ENCODE data around the gene EFCAB14. TPM values are rescaled to one million over a fixed set of nuclear protein-coding genes. Genes with fewer than 3 reads are reported as not detected.
"Not testable (repeated sequence)": the region's sequence is repeated elsewhere in the genome, so short reads cannot be mapped to it uniquely, and the experiment has no call there.

EFCAB14 gene
- total RNA-seq, 1 experiment from 2014 or later, result 95.4 TPM

DNA sequence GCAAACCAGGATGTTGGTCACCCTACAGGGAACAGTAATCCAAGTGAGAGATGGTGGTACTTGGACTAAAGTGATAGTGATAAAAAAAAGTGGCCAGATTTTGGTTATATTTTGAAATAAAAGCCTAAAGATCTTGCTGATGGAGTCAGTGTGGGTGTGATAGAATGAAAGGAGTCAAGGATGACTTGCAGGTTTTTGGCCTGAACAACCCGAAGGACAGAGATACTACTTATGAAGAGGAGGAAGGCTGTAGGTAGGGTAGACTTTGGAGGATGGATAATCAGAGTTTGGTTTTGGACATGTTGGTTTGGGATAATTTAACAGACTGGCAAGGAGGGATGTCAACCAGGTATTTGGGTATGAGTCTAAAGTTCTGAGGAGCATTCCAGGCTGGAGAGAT is 48.8 kb downstream of the EFCAB14 start:
- ChIA-PET CTCF (no interaction called here), POLR2A (ENCODE audit: unreplicated experiment) (no interaction called here)
- no TSS peak for BruUV-seq (replicated peaks)
- Histone ChIP-seq H3K27me3 (ENCODE audit: insufficient read depth, low read depth) (no peaks in the 10 kb centered on the region), H3K4me1 (replicated peaks; ENCODE audit: insufficient read depth) (peaks cover 10% of the 10 kb centered on the region; the same call in 1 of the 2 replicates), H3K36me3 (ENCODE audit: low read depth) (no peaks in the 10 kb centered on the region), H3K4me2 (no peak overlapping the region), H3F3A (ENCODE audit: insufficient read depth, low read depth) (peaks cover 12% of the 10 kb centered on the region), H4K20me1 (ENCODE audit: insufficient read depth) (no peaks in the 10 kb centered on the region), H3K9me3 (ENCODE audit: insufficient read depth, low read depth) (no peaks in the 10 kb centered on the region), H3K9me2 (ENCODE audit: insufficient read depth) (no peaks in the 10 kb centered on the region), H3K79me2 (ENCODE audit: low read depth) (peaks cover 20% of the 10 kb centered on the region), H2AFZ (no peak overlapping the region), H3K27ac (no peak overlapping the region), H3K4me3 (no peak overlapping the region)
- intact Hi-C loops (cut with micrococcal nuclease; ENCODE audit: unreplicated experiment), result no loop called here
- TF ChIP-seq, protein P1, sequence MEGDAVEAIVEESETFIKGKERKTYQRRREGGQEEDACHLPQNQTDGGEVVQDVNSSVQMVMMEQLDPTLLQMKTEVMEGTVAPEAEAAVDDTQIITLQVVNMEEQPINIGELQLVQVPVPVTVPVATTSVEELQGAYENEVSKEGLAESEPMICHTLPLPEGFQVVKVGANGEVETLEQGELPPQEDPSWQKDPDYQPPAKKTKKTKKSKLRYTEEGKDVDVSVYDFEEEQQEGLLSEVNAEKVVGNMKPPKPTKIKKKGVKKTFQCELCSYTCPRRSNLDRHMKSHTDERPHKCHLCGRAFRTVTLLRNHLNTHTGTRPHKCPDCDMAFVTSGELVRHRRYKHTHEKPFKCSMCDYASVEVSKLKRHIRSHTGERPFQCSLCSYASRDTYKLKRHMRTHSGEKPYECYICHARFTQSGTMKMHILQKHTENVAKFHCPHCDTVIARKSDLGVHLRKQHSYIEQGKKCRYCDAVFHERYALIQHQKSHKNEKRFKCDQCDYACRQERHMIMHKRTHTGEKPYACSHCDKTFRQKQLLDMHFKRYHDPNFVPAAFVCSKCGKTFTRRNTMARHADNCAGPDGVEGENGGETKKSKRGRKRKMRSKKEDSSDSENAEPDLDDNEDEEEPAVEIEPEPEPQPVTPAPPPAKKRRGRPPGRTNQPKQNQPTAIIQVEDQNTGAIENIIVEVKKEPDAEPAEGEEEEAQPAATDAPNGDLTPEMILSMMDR (conservative IDR thresholded peaks at IDR 0.05), result no peak
- DNase-seq, result no peak

DNA sequence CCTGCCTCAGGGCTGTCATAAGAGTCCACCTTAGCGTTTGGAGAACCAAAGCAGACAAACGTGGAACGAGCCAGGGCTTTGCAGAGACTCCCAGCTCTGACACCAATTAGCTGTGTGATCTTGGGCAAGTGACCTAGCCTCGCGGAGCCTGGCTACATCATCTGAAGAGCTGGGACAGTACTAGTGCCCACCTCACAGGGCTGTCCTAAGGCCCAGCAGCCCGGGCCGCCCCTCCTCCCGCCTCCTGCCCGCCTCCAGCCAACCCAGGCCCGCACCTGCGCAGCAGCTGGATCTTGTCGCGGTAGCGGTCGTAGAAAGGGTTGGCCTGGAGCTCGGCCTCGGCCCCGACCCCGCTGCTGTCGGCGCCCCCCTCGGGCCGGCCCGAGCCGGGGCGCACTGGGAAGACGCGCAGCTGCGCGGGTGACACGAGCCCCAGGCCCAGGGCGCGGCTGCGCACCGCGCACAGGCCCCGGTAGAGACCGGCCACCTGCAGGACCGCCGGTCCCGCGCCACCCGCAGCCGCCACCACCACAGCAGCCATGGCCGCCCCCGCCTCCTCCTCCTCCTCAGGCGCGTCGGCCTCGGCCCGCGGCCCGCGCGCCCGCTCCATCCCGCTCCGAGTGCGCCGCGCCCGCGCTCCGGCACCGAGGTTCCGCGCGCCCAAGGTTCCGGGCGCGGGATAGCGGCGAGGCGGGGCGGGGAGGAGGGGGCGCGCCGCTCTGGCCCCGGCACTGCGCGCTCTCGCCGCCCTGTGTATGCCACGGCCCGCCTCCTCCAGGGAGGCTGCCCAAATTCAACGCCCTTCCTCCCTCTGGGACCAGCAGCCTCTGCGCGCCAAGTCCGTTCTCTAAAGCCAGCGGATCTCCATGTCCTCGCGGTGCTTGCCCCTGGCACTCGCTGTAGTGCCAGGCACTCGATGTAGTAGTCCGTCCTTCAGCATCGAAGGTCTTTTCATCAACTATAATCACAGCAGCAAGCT is 50.8 kb downstream of the EFCAB14 start, which contains the start of gene ATPAF1:
Gene ATPAF1, minus strand, starts transcription at position 583 of the 979 bp plus-strand sequence. Its CDS starts 42 bp downstream, at position 541.
- no peaks in the 10 kb centered on the region for H3K36me3 ChIP-seq (ENCODE audit: low read depth)
- peak within 1 kb of the TSS; percentile 69 for H3K4me3 ChIP-seq
- H3K79me2 ChIP-seq (ENCODE audit: low read depth), result peaks cover 20% of the 10 kb centered on the region
- peak within 1 kb of the TSS; percentile 82 for H3K4me2 ChIP-seq
- H3F3A ChIP-seq (ENCODE audit: insufficient read depth, low read depth), result peaks cover 12% of the 10 kb centered on the region
- POLR2A ChIA-PET (ENCODE audit: unreplicated experiment), result interaction anchor here (0.6 kb wide), 3 partner anchors 11 to 365 kb away, joined by 3 to 10 read pairs (median 6); no protein-coding TSS in a partner anchor
- intact Hi-C loops (cut with micrococcal nuclease; ENCODE audit: unreplicated experiment), result loop anchor here (5.0 kb wide), 1 partner anchor 66 kb away; the partner anchor contains the start of gene MKNK1
- peak within 1 kb of the TSS; percentile 80 for H2AFZ ChIP-seq
- peak in 1 of 2 experiments; percentile 60 for DNase-seq
- CTCF ChIA-PET, result interaction anchor here (0.6 to 1.2 kb wide), 3 partner anchors 25 to 137 kb away, joined by 4 to 14 read pairs (median 9); no protein-coding TSS in a partner anchor
- TF ChIP-seq, protein P1 (conservative IDR thresholded peaks at IDR 0.05), result no peak
- TF ChIP-seq EZH2 (IDR thresholded peaks at IDR 0.05; ENCODE audit: low read depth), result no peak
- peaks cover 10% of the 10 kb centered on the region; the same call in 1 of the 2 replicates for H3K4me1 ChIP-seq (replicated peaks; ENCODE audit: insufficient read depth)
- H3K27me3 ChIP-seq (ENCODE audit: insufficient read depth, low read depth), result no peaks in the 10 kb centered on the region
- H3K9me2 ChIP-seq (ENCODE audit: insufficient read depth), result no peaks in the 10 kb centered on the region
- BruUV-seq (replicated peaks), result no TSS peak
- no peaks in the 10 kb centered on the region for H4K20me1 ChIP-seq (ENCODE audit: insufficient read depth)
- no peaks in the 10 kb centered on the region for H3K9me3 ChIP-seq (ENCODE audit: insufficient read depth, low read depth)
- H3K27ac ChIP-seq, result no peak within 1 kb of the TSS

DNA sequence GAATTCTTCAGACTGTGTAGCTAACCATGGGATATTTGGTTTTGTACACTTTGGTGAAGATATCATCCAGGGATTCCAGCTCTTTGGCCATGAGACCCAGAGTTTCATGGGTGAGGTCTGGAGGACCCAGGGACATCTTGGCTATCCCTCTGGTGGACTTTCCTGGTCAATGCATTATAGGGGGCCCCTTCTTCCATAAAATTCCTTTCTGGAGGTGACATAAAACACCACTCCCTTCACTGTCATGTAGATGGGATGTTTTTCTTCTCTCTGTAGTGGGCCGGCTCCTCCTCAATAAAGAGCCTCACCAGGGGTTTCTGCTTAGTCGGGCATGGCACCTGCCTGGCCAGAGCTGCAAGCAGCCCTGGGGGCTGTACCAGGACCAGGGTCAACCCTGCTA is 52.9 kb downstream of the EFCAB14 start:
- Histone ChIP-seq H3K9me3 (ENCODE audit: insufficient read depth, low read depth) (no peaks in the 10 kb centered on the region), H2AFZ (no peak overlapping the region), H4K20me1 (ENCODE audit: insufficient read depth) (no peaks in the 10 kb centered on the region), H3K4me3 (no peak overlapping the region), H3K36me3 (ENCODE audit: low read depth) (no peaks in the 10 kb centered on the region), H3K9me2 (ENCODE audit: insufficient read depth) (no peaks in the 10 kb centered on the region), H3K4me2 (no peak overlapping the region), H3K27me3 (ENCODE audit: insufficient read depth, low read depth) (no peaks in the 10 kb centered on the region), H3K4me1 (replicated peaks; ENCODE audit: insufficient read depth) (peaks cover 10% of the 10 kb centered on the region; the same call in 1 of the 2 replicates), H3K79me2 (ENCODE audit: low read depth) (peaks cover 20% of the 10 kb centered on the region), H3K27ac (no peak overlapping the region), H3F3A (ENCODE audit: insufficient read depth, low read depth) (peaks cover 12% of the 10 kb centered on the region)
- BruUV-seq (replicated peaks), result no TSS peak
- intact Hi-C loops (cut with micrococcal nuclease; ENCODE audit: unreplicated experiment), result loop anchor here (5.0 kb wide), 1 partner anchor 64 kb away; the partner anchor contains the start of gene MKNK1
- DNase-seq, result no peak
- ChIA-PET CTCF (no interaction called here), POLR2A (ENCODE audit: unreplicated experiment) (no interaction called here)
- TF ChIP-seq, protein P1 (conservative IDR thresholded peaks at IDR 0.05), result no peak
- TF ChIP-seq EZH2 (IDR thresholded peaks at IDR 0.05; ENCODE audit: low read depth), result no peak

DNA sequence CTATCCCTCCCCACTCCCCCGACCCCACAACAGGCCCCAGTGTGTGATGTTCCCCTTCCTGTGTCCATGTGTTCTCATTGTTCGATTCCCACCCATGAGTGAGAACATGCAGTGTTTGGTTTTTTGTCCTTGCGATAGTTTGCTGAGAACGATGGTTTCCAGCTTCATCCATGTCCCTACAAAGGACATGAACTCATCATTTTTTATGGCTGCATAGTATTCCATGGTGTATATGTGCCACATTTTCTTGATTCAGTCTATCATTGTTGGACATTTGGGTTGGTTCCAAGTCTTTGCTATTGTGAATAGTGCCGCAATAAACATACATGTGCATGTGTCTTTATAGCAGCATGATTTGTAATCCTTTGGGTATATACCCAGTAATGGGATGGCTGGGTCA is 56.0 kb downstream of the EFCAB14 start:
- H3F3A ChIP-seq (ENCODE audit: insufficient read depth, low read depth); intact Hi-C loops (cut with micrococcal nuclease; ENCODE audit: unreplicated experiment); H3K9me2 ChIP-seq (ENCODE audit: insufficient read depth); H3K36me3 ChIP-seq (ENCODE audit: low read depth); H3K9me3 ChIP-seq (ENCODE audit: insufficient read depth, low read depth); H4K20me1 ChIP-seq (ENCODE audit: insufficient read depth); H3K4me3 ChIP-seq; CTCF ChIA-PET; H3K4me2 ChIP-seq; H3K27ac ChIP-seq; BruUV-seq (replicated peaks); H2AFZ ChIP-seq; H3K27me3 ChIP-seq (ENCODE audit: insufficient read depth, low read depth); POLR2A ChIA-PET (ENCODE audit: unreplicated experiment); DNase-seq: not testable (repeated sequence)
- peaks cover 10% of the 10 kb centered on the region; the same call in 1 of the 2 replicates for H3K4me1 ChIP-seq (replicated peaks; ENCODE audit: insufficient read depth)
- peaks cover 20% of the 10 kb centered on the region for H3K79me2 ChIP-seq (ENCODE audit: low read depth)

DNA sequence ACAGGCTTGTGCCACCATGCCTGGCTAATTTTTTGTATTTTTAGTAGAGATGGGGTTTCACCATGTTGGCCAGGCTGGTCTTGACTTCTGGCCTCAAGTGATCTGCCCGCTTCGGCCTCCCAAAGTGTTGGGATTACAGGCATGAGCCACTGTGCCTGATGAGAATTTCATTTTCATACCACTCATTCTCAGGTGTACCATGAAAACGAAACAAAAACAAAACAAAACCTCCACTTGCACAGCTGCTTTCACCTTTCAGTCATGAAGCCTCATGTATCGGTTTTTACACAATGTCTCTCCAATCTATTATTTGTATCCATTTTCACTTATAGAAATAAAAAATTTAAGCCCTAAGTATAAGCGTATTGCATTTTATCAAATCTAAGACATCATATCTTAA is 58.8 kb downstream of the EFCAB14 start:
- H3F3A ChIP-seq (ENCODE audit: insufficient read depth, low read depth); H3K4me2 ChIP-seq; H3K27ac ChIP-seq; H3K9me3 ChIP-seq (ENCODE audit: insufficient read depth, low read depth); intact Hi-C loops (cut with micrococcal nuclease; ENCODE audit: unreplicated experiment); H4K20me1 ChIP-seq (ENCODE audit: insufficient read depth); DNase-seq; H3K36me3 ChIP-seq (ENCODE audit: low read depth); H3K4me1 ChIP-seq (replicated peaks; ENCODE audit: insufficient read depth); H3K27me3 ChIP-seq (ENCODE audit: insufficient read depth, low read depth); H3K79me2 ChIP-seq (ENCODE audit: low read depth); BruUV-seq (replicated peaks); CTCF ChIA-PET; H3K4me3 ChIP-seq; H2AFZ ChIP-seq; H3K9me2 ChIP-seq (ENCODE audit: insufficient read depth): not testable (repeated sequence)
- POLR2A ChIA-PET (ENCODE audit: unreplicated experiment), result interaction anchor here (0.7 kb wide), 1 partner anchor 44 kb away, joined by 3 read pairs; no protein-coding TSS in a partner anchor

All from PC-9 (cell line).